Gastroesophageal sphincter (tissue), 4 donors: ENCODE results near the gene ZNF567. TPM values are rescaled to one million over a fixed set of nuclear protein-coding genes. Genes with fewer than 3 reads are reported as not detected.
A peak's percentile ranks its signal among the peaks of the same experiment; 100 is the strongest.

Experiments used
- ATAC-seq: fragments of 150-250 bp; one replicate; pipeline ENCODE4 v1.9.1; 2016; ENCODE audit warnings: mild to moderate bottlenecking, moderate library complexity
- H3K27ac ChIP-seq, 4 donors: fragments of 200-600 bp; sonication (generic) in 3 of 4; 1 replicate in 3 of 4; 2 replicates in 1 of 4; pipeline ENCODE4 v1.5.1; 2016 to 2019
- H3K27me3 ChIP-seq: fragments of 200-600 bp; sonication (generic); one replicate; pipeline ENCODE4 v1.5.1; 2019
- H3K36me3 ChIP-seq, 2 donors: fragments of 200-600 bp; sonication (generic); one replicate each; pipeline ENCODE4 v1.5.1; 2019; ENCODE audit warnings: control low read depth in 1 of 2
- H3K4me1 ChIP-seq, 3 donors: fragments of 200-600 bp; sonication (generic); 1 replicate in 2 of 3; 2 replicates in 1 of 3; pipeline ENCODE4 v1.5.1; 2016 to 2019; ENCODE audit warnings: control low read depth in 2 of 3
- H3K4me3 ChIP-seq, 2 donors: fragments of 200-600 bp; sonication (generic); one replicate each; pipeline ENCODE4 v1.5.1; 2019; ENCODE audit warnings: mild to moderate bottlenecking in 1 of 2, moderate library complexity in 1 of 2
- H3K9me3 ChIP-seq, 3 donors: fragments of 200-600 bp; sonication (generic); one replicate each; pipeline ENCODE4 v1.5.1; 2017 to 2019; ENCODE audit warnings: control low read depth in 2 of 3
- EP300 ChIP-seq: sonication (generic); formaldehyde crosslinking; IDR thresholded peaks from one replicate; pipeline ENCODE4 v1.6.1; 2017; ENCODE audit warnings: antibody characterized with exemption, mild to moderate bottlenecking
- POLR2A ChIP-seq, 2 donors: fragments of 450-650 bp; IDR thresholded peaks; one replicate each; pipeline ENCODE4 v1.6.1; 2017; ENCODE audit warnings: antibody characterized with exemption in 2 of 2, mild to moderate bottlenecking in 2 of 2, moderate library complexity in 1 of 2
- POLR2AphosphoS5 ChIP-seq: sonication (generic); formaldehyde crosslinking; IDR thresholded peaks from one replicate; pipeline ENCODE4 v1.6.1; 2017; ENCODE audit warnings: antibody characterized with exemption
- WGBS, 2 donors: methylation state at CpG; one replicate each; pipeline ENCODE4 v1.1.5; 2018; ENCODE audit warnings: low coverage in 1 of 2; 5-methylcytosine and 5-hydroxymethylcytosine counted together
- total RNA-seq, 4 donors: library from RNA; depleted of rRNA; stranded (reverse); fragments of >200 nt; gene quantifications; one replicate each; pipeline ENCODE4 v1.1.0, GENCODE V29; 2016
- TF ChIP-seq, protein P1 (sequence below), 4 experiments: fragments of 200-600 bp in 2 of 4; fragments of 450-650 bp in 2 of 4; sonication (generic) in 1 of 4; IDR thresholded peaks; one replicate each; pipeline ENCODE4 v1.5.1; 2017 to 2019; ENCODE audit warnings: antibody characterized with exemption in 4 of 4, mild to moderate bottlenecking in 2 of 4, moderate library complexity in 2 of 4

The ZNF567 gene
- total RNA-seq, 4 donors from 2014 or later: 6.2 to 9.6 (median 7.9) TPM

DNA sequence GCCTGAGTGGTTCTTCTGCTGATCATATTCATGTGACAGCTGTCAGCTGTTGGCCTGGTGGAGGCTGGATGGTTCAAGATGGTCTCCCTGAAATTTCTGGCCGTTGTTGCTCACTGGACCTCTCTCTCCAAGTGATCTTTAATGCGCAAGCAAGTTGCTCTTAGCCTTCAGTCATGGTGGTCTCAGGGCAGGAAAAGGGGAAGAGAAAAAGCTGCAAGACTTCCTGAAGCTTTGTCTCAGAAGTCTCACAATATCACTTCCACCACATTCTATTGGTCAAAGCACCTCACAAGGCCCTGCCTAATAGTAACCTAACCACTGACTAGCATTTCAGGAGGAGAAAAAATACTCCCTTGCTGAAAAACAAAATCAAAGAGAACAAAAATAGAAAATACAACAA is 1.6 kb upstream of the ZNF567 start:
- ATAC-seq: no peak
- no peak overlapping the region for H3K4me3 ChIP-seq
- TF ChIP-seq, protein P1, sequence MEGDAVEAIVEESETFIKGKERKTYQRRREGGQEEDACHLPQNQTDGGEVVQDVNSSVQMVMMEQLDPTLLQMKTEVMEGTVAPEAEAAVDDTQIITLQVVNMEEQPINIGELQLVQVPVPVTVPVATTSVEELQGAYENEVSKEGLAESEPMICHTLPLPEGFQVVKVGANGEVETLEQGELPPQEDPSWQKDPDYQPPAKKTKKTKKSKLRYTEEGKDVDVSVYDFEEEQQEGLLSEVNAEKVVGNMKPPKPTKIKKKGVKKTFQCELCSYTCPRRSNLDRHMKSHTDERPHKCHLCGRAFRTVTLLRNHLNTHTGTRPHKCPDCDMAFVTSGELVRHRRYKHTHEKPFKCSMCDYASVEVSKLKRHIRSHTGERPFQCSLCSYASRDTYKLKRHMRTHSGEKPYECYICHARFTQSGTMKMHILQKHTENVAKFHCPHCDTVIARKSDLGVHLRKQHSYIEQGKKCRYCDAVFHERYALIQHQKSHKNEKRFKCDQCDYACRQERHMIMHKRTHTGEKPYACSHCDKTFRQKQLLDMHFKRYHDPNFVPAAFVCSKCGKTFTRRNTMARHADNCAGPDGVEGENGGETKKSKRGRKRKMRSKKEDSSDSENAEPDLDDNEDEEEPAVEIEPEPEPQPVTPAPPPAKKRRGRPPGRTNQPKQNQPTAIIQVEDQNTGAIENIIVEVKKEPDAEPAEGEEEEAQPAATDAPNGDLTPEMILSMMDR (IDR thresholded peaks at IDR 0.05): no peak
- TF ChIP-seq EP300: no peak
- no peak for TF ChIP-seq POLR2AphosphoS5
- TF ChIP-seq POLR2A (IDR thresholded peaks at IDR 0.05): no peak
- H3K36me3 ChIP-seq: peaks cover 0 to 56% of the 10 kb centered on the region in 2 donors
- no peak overlapping the region for H3K27ac ChIP-seq
- peaks cover 0 to 4% (median 0%) of the 10 kb centered on the region in 3 donors for H3K9me3 ChIP-seq
- no peaks in the 10 kb centered on the region for H3K27me3 ChIP-seq
- 90% methylated on average over 2 of the region's 2 CpGs; no CpG with 5 or more reads in 1 of the 2 donors for WGBS, 2 donors
- H3K4me1 ChIP-seq: peaks cover 0 to 29% (median 10%) of the 10 kb centered on the region in 3 donors

DNA sequence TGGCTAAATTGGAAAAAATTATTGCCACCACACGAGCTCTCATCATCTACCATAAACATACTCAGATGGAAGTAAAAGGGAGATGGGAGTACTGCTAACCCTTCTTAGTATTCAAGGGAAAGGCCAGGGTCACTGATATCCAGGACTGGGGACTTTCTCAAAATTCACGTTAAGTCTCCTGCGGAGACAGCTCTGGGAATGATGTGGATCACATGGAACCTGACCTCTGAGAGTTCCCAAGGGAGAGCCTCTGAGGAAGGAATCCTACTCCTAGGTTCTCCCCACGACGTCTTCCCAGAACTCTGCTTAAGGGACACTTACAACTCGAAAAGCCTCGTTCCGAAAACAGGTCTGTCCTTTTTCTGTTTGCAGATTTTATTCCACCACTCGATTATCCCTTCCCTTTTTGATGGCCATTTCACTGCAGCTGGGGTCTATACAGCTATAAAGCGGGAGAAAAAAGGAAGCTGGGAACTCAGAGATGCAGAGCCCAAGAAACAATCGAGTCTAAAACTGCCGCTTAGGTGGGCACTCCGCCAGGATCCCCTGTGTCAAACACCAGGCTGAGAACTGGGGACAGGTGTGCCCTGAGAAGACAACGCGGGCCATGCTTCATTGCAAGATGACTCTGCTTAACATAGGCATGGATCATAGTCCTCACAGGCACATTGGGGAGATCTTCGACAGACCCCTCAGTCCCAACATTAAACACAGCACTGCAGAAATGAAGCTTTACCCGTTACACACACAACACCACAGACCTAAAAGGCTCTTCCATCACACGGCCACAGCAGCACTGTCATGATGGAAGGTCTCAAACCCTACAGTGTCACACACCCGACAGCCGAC is 823 bp upstream of the ZNF567 start:
- Histone ChIP-seq H3K4me3 (peak overlapping the region; percentile 61 to 62), H3K36me3 (peaks cover 0 to 56% of the 10 kb centered on the region in 2 donors), H3K9me3 (peaks cover 0 to 12% (median 2%) of the 10 kb centered on the region in 3 donors), H3K27me3 (no peaks in the 10 kb centered on the region), H3K4me1 (peaks cover 0 to 29% (median 10%) of the 10 kb centered on the region in 3 donors), H3K27ac (peak overlapping the region in 3 of 4 donors; percentile 75 to 80 (median 79))
- TF ChIP-seq POLR2AphosphoS5 (no peak), EP300 (no peak), POLR2A (IDR thresholded peaks at IDR 0.05) (no peak)
- TF ChIP-seq, protein P1 (IDR thresholded peaks at IDR 0.05): no peak
- ATAC-seq: peak; percentile 1
- 10 to 17% methylated on average over 3 to 15 of the region's 20 CpGs for WGBS, 2 donors

DNA sequence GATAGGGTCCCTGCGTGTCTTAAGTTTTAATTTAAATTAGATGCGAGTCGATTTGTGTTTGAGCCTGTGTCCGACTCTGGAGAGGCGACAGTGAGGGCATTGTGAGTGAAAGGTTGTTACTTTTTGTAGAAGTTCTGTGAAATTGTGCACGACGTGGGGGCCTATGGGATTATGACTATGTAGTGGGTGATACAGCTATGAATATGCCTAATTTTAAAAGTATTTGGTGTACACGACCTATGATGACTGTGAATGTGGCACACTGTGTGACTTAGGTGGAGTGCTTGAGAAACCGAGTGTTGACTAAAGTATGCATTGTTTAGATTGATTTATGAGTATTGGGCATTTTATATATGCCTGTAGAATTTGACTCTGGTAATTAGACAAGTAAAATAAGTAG is 646 bp downstream of the ZNF567 start:
- Histone ChIP-seq H3K27me3 (no peaks in the 10 kb centered on the region), H3K4me1 (peaks cover 0 to 29% (median 10%) of the 10 kb centered on the region in 3 donors), H3K36me3 (peaks cover 0 to 58% of the 10 kb centered on the region in 2 donors), H3K4me3 (peak overlapping the region; percentile 61 to 62), H3K27ac (peak overlapping the region in 3 of 4 donors; percentile 15 to 80 (median 79)), H3K9me3 (peaks cover 0 to 22% (median 2%) of the 10 kb centered on the region in 3 donors)
- no peak for ATAC-seq
- 6 to 13% methylated on average over 9 of the region's 9 CpGs for WGBS, 2 donors
- TF ChIP-seq POLR2AphosphoS5: no peak
- TF ChIP-seq, protein P1 (IDR thresholded peaks at IDR 0.05): no peak
- no peak for TF ChIP-seq POLR2A (IDR thresholded peaks at IDR 0.05)
- no peak for TF ChIP-seq EP300

DNA sequence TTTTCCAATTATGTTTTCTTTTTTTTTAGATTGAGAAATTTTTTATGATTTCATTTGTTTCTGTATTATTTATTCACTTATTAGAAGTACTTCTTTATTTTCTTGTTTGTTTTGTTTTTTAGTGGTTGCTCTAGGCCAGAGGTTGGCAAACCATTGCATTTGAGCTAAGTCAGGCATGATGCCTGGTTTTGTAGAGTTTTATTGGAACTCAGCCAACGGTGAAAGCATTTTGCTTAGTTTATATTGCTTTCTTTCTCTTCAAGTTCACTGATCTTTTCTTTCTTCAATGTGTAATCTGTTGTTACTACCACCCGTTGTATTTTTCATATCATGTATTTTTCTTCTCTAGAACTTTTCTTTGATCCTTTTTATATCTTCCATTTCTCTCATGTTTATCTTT is 19.7 kb downstream of the ZNF567 start:
- TF ChIP-seq, protein P1 (IDR thresholded peaks at IDR 0.05): no peak
- TF ChIP-seq POLR2A (IDR thresholded peaks at IDR 0.05) (no peak), EP300 (no peak), POLR2AphosphoS5 (no peak)
- H3K9me3 ChIP-seq: peaks cover 4 to 98% (median 20%) of the 10 kb centered on the region in 3 donors
- H3K4me3 ChIP-seq: no peak overlapping the region
- ATAC-seq: no peak
- no peaks in the 10 kb centered on the region for H3K4me1 ChIP-seq
- no peak overlapping the region for H3K27ac ChIP-seq
- no peaks in the 10 kb centered on the region for H3K27me3 ChIP-seq
- WGBS, 2 donors: 100% methylated on average over 1 of the region's 2 CpGs
- H3K36me3 ChIP-seq: peaks cover 2 to 67% of the 10 kb centered on the region in 2 donors
